H1 (cell line): ENCODE data around the gene FAU. TPM values are rescaled to one million over a fixed set of nuclear protein-coding genes. Genes with fewer than 3 reads are reported as not detected.

Source experiments
- BRCA1 ChIP-seq: IDR thresholded peaks from 2 replicates; pipeline ENCODE4 v1.6.1; 2012; ENCODE audit warnings: low read depth, low read length, improper control_type of control experiment
- CHD1 ChIP-seq: IDR thresholded peaks from 2 replicates; pipeline ENCODE4 v1.6.1; 2012; ENCODE audit warnings: low read depth, low read length, improper control_type of control experiment
- CREB1 ChIP-seq: IDR thresholded peaks from 2 replicates; pipeline ENCODE4 v1.6.1; 2012; ENCODE audit warnings: inconsistent platforms
- GABPA ChIP-seq: IDR thresholded peaks from 2 replicates; pipeline ENCODE4 v1.6.1; 2011; ENCODE audit warnings: mild to moderate bottlenecking, low read length, moderate library complexity, borderline replicate concordance; ENCODE audit not compliant: insufficient read depth
- JUND ChIP-seq: IDR thresholded peaks from 2 replicates; pipeline ENCODE4 v1.6.1; 2011; ENCODE audit warnings: mild to moderate bottlenecking, improper control_type of control experiment, low read length
- KDM4A ChIP-seq: IDR thresholded peaks from one replicate; pipeline ENCODE4 v1.7.1; 2012; ENCODE audit warnings: low read depth, mild to moderate bottlenecking, moderate library complexity, low read length, inconsistent platforms; ENCODE audit not compliant: severe bottlenecking
- MAX ChIP-seq: IDR thresholded peaks from 2 replicates; pipeline ENCODE4 v1.6.1; 2012; ENCODE audit warnings: inconsistent platforms
- PHF8 ChIP-seq: fragments of 200-600 bp; sonication (generic); conservative IDR thresholded peaks from 2 replicates; pipeline ENCODE4 v1.7.1; 2012; ENCODE audit warnings: low read depth, mild to moderate bottlenecking, inconsistent platforms, low read length, moderate library complexity
- POLR2AphosphoS5 ChIP-seq: IDR thresholded peaks from 2 replicates; pipeline ENCODE4 v1.6.1; 2011; ENCODE audit warnings: low read depth, low read length
- POU5F1 ChIP-seq: IDR thresholded peaks from 2 replicates; pipeline ENCODE4 v1.6.1; 2011; ENCODE audit warnings: low read depth, mild to moderate bottlenecking, low read length, moderate library complexity
- RBBP5 ChIP-seq: IDR thresholded peaks from 2 replicates; pipeline ENCODE4 v1.7.1; 2012; ENCODE audit warnings: low read depth, mild to moderate bottlenecking, inconsistent platforms, low read length, moderate library complexity, borderline replicate concordance
- RNF2 ChIP-seq: fragments of 200-900, 300-1000 bp; sonication (generic); IDR thresholded peaks from 2 replicates; pipeline ENCODE4 v1.7.1; 2016; ENCODE audit warnings: borderline replicate concordance, low read depth, mild to moderate bottlenecking, antibody characterized with exemption, low read length; ENCODE audit not compliant: poor library complexity, severe bottlenecking; ENCODE audit errors: missing control alignments
- SAP30 ChIP-seq: fragments of 300-600 bp; sonication (generic); IDR thresholded peaks from 2 replicates; pipeline ENCODE4 v1.7.1; 2012; ENCODE audit warnings: low read length, moderate library complexity, mild to moderate bottlenecking, inconsistent platforms; ENCODE audit not compliant: insufficient read depth, insufficient replicate concordance
- SIN3A ChIP-seq, 2 experiments: IDR thresholded peaks in 1 of 2; conservative IDR thresholded peaks in 1 of 2; 2 replicates each; pipeline ENCODE4 v1.6.1; 2011 to 2012; ENCODE audit warnings: low read length in 2 of 2, improper control_type of control experiment in 1 of 2, low read depth in 1 of 2, mild to moderate bottlenecking in 1 of 2
- SIX5 ChIP-seq: IDR thresholded peaks from 2 replicates; pipeline ENCODE4 v1.6.1; 2011; ENCODE audit warnings: mild to moderate bottlenecking, low read depth, low read length
- TCF12 ChIP-seq: IDR thresholded peaks from 2 replicates; pipeline ENCODE4 v1.6.1; 2011; ENCODE audit warnings: low read depth, mild to moderate bottlenecking, low read length
- polyA plus RNA-seq, 7 experiments: library from polyadenylated mRNA; depleted of rRNA in 3 of 7; stranded (reverse) in 5 of 7; unstranded in 2 of 7; fragments of >200 nt in 5 of 7; fragments of 200-250 nt in 2 of 7; gene quantifications; 1 replicate in 5 of 7; 2 replicates in 1 of 7; 4 replicates in 1 of 7; pipeline versions ENCODE4 v1.2.1 to v1.2.3, GENCODE V29; 2011 to 2013; ENCODE audit warnings: missing spikeins in 2 of 7, mixed read lengths in 2 of 7
- total RNA-seq: library from RNA; stranded (reverse); fragmentation: NEBNext Ultra II Directional; extraction: Animal tissue kit (Norgen Biotek cat#: 25700); gene quantifications from 2 replicates; pipeline ENCODE4 v1.2.1, GENCODE V29; 2021

Gene FAU
- total and polyA plus RNA-seq, 2 of the 8 experiments (the other 6 are each of a cell fraction or from before 2014, with no cell fraction given): 826 to 896 TPM

- TF ChIP-seq RNF2 (no peak), SIN3A (conservative IDR thresholded peaks at IDR 0.05 in 1 of 2, IDR thresholded peaks at IDR 0.05 in 1 of 2; ENCODE audit: low read depth in 1 of 2, low read length in 2 of 2) (peak; percentile 89 to 91; a peak in 3 of 4 replicates), PHF8 (peak; percentile 87), GABPA (peak; percentile 92), KDM4A (peak; percentile 72), RBBP5 (peak; percentile 71), CREB1 (peak; percentile 79; the same call in 1 of the 2 replicates), POU5F1 (no peak), POLR2AphosphoS5 (peak; percentile 81), TCF12 (0 out of 2 replicates have a peak, but pooled peaks have one; percentile 1), SIX5 (no peak; the same call in 1 of the 2 replicates), CHD1 (peak; percentile 91), SAP30 (peak; percentile 18), BRCA1 (peak; percentile 29; the same call in 1 of the 2 replicates), JUND (peak; percentile 93), MAX (peak; percentile 27; the same call in 1 of the 2 replicates)
Observed at GRCh38 chr11:65134240-65134951, 12.5 kb upstream of the FAU start, which contains the start of gene SYVN1 (continued).
